ENCODE measurements around the gene DHRS4L2. TPM values are rescaled to one million over a fixed set of nuclear protein-coding genes. Genes with fewer than 3 reads are reported as not detected.
"Not testable (repeated sequence)": the region's sequence is repeated elsewhere in the genome, so short reads cannot be mapped to it uniquely, and the experiment has no call there.

The DHRS4L2 gene
- total RNA-seq, 2 donors from 2014 or later = 32.5 to 43.8 TPM

DNA sequence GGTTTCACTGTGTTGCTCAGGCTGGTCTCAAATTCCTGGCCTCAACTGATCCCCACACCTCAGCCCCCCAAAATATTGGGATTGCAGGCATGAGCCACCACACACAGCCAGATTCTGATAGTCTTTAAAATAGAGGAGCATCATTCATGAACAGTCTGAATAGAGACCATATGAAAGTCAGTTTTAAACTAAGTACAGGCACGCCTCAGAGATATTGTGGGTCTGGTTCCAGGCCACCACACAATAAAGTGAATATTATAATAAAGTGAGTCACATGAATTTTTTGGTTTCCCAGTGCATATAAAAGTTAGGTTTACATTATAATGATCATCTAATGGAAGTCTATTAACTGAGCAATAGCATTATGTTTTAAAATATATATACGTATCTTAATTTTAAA, 27.0 kb upstream of the DHRS4L2 start:
- intact Hi-C loops (cut with DNase I); H3K27ac ChIP-seq; H3K4me1 ChIP-seq; H3K9ac ChIP-seq (ENCODE audit: low read depth in 2 of 2, low read length in 2 of 2); H3K36me3 ChIP-seq; H3K27me3 ChIP-seq; DNase-seq; H3K9me3 ChIP-seq; H3K4me3 ChIP-seq: not testable (repeated sequence)

DNA sequence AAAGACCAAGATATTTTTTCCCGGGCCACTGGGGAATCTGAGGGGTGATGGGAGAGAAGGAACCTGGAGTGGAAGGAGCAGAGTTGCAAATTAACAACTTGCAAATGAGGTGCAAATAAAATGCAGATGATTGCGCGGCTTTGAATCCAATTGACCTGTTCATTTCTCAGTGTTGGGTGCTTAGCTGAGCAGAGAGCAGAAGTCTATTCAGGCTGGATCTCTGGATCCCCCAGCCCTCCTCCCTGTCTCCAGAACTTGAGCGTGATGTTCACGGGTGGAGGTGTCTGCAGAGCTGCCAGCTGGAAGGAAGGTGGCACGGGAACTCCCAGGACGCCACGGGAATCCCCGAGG, 19.6 kb upstream of the DHRS4L2 start:
- intact Hi-C loops (cut with DNase I); H3K36me3 ChIP-seq; H3K4me1 ChIP-seq; DNase-seq; H3K9ac ChIP-seq (ENCODE audit: low read depth in 2 of 2, low read length in 2 of 2); H3K27ac ChIP-seq; H3K4me3 ChIP-seq; H3K27me3 ChIP-seq; H3K9me3 ChIP-seq: not testable (repeated sequence)

DNA sequence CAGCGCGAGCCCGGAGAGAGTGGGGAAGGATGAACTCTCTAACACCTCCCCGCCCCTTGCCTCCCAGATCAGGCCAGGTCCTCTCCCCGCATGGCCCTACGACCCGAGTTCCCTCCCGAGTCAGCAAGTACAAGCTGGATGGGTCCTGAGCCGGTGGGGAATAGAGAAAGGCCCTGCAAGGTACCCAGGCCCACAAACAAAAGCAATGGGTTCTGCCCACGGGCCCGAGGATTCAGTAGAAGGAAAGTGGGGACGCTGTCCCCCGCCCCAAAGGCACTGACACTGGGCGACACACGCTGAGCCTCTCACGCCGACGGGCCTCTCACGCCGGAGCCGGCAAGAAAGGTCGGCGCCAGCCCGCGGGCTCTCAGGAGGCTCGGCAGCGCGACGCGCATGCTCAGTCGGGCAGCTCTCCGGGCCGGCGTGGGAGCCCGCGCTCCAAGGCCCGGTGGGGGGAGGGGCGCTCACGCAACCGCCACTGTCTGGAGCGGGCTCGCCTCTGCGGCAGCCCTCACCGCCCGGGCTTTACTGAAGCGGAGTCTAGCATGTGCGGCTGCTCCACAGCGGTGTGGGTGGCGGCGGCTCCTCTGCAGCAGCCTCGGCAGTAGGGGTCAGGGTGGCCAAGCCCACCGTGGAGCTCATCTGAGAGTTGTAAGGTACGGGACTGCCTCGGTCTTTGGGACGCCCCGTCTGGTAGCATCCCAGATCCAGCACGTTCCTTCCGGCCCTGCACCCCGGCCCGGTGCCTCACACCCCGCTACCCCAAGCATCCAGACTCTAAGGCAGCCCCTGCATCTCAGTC, 19.0 kb upstream of the DHRS4L2 start:
- DNase-seq = peak; percentile 56
- H3K27ac ChIP-seq; H3K36me3 ChIP-seq; H3K27me3 ChIP-seq; H3K9ac ChIP-seq (ENCODE audit: low read depth in 2 of 2, low read length in 2 of 2); intact Hi-C loops (cut with DNase I); H3K9me3 ChIP-seq; H3K4me1 ChIP-seq: not testable (repeated sequence)
- peak overlapping the region; percentile 27 for H3K4me3 ChIP-seq

DNA sequence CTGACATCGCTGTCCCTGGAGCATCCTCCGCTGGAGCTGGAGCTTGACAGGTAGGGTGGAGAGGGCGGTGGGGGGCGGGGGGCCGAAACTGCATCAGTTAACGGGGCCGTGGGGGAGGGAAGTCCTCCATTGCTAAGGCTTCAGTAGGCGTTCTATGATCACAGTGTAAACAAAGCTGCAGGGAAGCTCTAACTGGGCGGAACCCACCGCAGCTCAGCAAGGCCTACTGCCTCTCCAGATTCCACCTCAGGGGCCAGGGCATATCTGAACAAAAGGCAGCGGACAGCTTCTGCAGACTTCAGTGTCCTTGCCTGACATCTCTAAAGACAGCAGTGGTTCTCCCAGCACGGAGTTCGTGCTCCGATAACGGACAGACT, 18.5 kb upstream of the DHRS4L2 start:
- intact Hi-C loops (cut with DNase I); H3K9me3 ChIP-seq; H3K27ac ChIP-seq; H3K9ac ChIP-seq (ENCODE audit: low read depth in 2 of 2, low read length in 2 of 2); H3K27me3 ChIP-seq; H3K36me3 ChIP-seq; H3K4me1 ChIP-seq; H3K4me3 ChIP-seq; DNase-seq: not testable (repeated sequence)

DNA sequence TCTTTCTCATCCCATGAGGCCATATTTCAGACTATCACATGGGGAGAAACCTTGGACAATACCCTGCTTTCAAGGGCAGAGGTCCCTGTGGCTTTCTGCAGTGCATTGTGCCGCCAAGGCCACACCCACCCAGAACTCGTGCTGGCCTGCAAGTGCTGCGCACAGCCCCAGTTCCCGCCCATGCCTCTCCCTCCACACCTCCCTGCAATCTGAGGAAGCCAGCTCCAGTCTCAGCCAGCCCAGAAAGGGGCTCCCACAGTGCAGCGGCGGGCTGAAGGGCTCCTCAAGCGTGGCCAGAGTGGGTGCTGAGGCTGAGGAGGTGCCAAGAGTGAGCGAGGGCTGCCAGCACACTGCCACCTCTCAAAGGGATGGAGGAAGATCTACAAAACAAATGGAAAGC, 15.6 kb upstream of the DHRS4L2 start:
- H3K36me3 ChIP-seq; H3K4me1 ChIP-seq; intact Hi-C loops (cut with DNase I); H3K9ac ChIP-seq (ENCODE audit: low read depth in 2 of 2, low read length in 2 of 2); H3K4me3 ChIP-seq; H3K27ac ChIP-seq; H3K9me3 ChIP-seq; H3K27me3 ChIP-seq: not testable (repeated sequence)
- DNase-seq = peak; percentile 45

DNA sequence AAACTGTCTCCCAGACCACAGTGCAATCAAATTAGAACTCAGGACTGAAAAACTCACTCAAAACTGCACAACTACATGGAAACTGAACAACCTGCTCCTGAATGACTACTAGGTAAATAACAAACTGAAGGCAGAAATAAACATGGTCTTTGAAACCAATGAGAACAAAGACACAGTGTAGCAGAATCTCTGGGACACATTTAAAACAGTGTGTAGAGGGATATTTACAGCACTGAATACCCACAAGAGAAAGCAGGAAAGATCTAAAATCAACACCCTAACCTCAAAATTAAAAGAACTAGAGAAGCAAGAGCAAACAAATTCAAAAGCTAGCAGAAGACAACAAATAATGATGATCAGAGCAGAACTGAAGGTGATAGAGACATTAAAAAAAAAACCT, 14.7 kb upstream of the DHRS4L2 start:
- H3K36me3 ChIP-seq; H3K27me3 ChIP-seq; H3K9ac ChIP-seq (ENCODE audit: low read depth in 2 of 2, low read length in 2 of 2); intact Hi-C loops (cut with DNase I); DNase-seq; H3K27ac ChIP-seq; H3K4me3 ChIP-seq; H3K4me1 ChIP-seq; H3K9me3 ChIP-seq: not testable (repeated sequence)

DNA sequence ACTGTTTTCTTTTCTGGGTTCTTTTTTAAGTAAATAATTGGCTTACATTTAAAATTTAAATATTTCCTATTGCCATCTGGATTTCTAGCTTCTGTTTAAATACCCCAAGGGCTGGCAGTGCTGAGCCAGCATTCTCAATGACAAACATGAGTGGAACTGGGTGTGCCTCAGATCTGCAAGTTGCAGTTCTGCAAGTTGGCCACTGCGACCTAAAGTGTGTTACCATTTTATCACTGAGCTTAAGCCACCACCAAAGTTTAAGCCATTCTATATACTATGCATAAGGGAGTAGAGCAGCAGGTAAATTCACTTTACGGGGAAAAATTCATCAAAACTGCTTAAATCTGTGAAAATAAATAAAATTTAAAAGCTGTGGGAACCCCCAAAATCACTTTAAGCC, 11.5 kb upstream of the DHRS4L2 start:
- H3K9me3 ChIP-seq; H3K4me3 ChIP-seq; H3K27me3 ChIP-seq; H3K36me3 ChIP-seq; H3K27ac ChIP-seq; intact Hi-C loops (cut with DNase I); H3K9ac ChIP-seq (ENCODE audit: low read depth in 2 of 2, low read length in 2 of 2); DNase-seq; H3K4me1 ChIP-seq: not testable (repeated sequence)
- TF ChIP-seq, protein P1, sequence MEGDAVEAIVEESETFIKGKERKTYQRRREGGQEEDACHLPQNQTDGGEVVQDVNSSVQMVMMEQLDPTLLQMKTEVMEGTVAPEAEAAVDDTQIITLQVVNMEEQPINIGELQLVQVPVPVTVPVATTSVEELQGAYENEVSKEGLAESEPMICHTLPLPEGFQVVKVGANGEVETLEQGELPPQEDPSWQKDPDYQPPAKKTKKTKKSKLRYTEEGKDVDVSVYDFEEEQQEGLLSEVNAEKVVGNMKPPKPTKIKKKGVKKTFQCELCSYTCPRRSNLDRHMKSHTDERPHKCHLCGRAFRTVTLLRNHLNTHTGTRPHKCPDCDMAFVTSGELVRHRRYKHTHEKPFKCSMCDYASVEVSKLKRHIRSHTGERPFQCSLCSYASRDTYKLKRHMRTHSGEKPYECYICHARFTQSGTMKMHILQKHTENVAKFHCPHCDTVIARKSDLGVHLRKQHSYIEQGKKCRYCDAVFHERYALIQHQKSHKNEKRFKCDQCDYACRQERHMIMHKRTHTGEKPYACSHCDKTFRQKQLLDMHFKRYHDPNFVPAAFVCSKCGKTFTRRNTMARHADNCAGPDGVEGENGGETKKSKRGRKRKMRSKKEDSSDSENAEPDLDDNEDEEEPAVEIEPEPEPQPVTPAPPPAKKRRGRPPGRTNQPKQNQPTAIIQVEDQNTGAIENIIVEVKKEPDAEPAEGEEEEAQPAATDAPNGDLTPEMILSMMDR (IDR thresholded peaks at IDR 0.05) = peak; percentile 37

DNA sequence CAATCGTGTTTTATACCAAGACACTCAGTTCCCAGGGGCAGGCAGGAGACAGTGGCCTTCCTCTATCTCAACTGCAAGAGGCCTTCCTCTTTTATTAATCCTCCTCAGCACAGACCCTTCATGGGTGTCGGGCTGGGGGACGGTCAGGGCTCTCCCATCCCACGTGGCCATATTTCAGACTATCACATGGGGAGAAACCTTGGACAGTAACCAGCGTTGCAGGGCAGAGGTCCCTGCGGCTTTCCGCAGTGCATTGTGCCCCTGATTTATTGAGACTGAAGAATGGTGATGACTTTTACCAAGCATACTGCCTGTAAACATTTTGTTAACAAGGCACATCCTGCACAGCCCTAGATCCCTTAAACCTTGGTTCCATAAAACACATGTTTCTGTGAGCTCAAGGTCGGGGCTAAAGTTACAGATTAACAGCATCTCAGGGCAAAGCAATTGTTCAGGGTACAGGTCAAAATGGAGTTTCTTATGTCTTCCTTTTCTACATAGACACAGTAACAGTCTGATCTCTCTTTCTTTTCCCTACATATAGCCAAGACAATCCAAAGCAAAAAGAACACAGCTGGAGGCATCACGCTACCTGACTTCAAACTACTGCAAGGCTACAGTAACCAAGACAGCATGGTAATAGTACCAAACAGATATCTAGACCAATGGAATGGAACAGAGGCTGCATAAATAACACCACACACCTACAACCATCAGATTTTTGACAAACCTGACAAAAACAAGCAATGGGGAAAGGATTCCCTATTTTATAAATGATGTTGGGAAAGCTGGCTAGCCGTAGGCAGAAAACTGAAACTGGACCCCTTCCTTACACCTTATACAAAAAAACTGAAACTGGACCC, 6.5 kb upstream of the DHRS4L2 start:
- H3K27me3 ChIP-seq; H3K4me3 ChIP-seq; H3K9me3 ChIP-seq; H3K4me1 ChIP-seq; intact Hi-C loops (cut with DNase I); H3K36me3 ChIP-seq; H3K9ac ChIP-seq (ENCODE audit: low read depth in 2 of 2, low read length in 2 of 2): not testable (repeated sequence)
- DNase-seq = peak; percentile 53
- peak overlapping the region; percentile 53 for H3K27ac ChIP-seq

All from colonic mucosa (tissue), 4 donors.